ENCODE results near the gene MESP1. TPM values are rescaled to one million over a fixed set of nuclear protein-coding genes. Genes with fewer than 3 reads are reported as not detected.

MESP1 gene
- total and polyA plus RNA-seq, 2 of the 8 experiments (the other 6 are each of a cell fraction or from before 2014, with no cell fraction given): 0.15 to 0.23 TPM

DNA sequence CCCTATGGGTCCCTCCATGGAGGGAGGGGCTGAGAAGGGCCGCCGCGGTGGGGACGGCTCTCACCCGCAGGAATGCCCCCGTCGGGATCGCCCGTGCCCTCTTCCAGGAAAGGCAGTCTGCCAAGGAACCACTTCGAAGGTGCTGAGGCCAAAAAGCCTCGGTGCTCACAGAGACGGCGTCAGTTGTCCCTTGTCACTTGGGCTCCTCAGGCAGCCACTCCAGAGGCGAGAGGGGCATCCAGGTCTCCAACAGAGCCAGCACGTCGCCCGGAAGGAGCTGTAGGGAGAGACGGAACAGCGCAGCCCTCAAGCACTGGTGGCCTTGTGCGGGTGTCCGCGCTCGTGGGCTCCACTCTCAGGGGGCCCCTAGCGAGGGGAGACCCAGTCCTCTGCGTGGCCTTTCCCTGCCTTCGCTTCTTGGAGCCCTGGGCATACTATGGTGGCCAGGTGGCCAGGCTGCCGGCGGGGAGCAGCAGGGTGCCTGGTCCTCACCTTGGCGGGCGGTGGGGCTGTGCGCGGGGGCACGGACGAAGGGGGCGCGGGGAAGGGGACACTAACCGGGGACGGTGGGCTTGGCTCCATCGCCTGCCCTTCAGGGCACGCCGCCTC is 994 bp downstream of the MESP1 start:
- Histone ChIP-seq H4K91ac (replicated peaks; ENCODE audit: insufficient read length, low read length) (no peak overlapping the region), H3K23me2 (ENCODE audit: low read depth, low read length) (peaks cover 28% of the 10 kb centered on the region; the same call in 1 of the 2 replicates), H2BK15ac (ENCODE audit: low read length) (peak overlapping the region; percentile 29; the same call in 1 of the 2 replicates), H3K4ac (replicated peaks; ENCODE audit: insufficient read length, low read depth, low read length) (no peak overlapping the region), H3K9me3 (ENCODE audit: insufficient read depth in 2 of 2, low read depth in 1 of 2, low read length in 1 of 2) (no peaks in the 10 kb centered on the region), H3K4me2 (ENCODE audit: insufficient read depth in 1 of 2, low read depth in 2 of 2, low read length in 2 of 2) (peak overlapping the region; percentile 67 to 97), H4K8ac (ENCODE audit: extremely low read depth, insufficient read depth, low read length) (peak overlapping the region; percentile 76; the same call in 1 of the 2 replicates), H2AK5ac (ENCODE audit: low read depth, low read length) (no peak overlapping the region), H2BK20ac (ENCODE audit: low read length) (no peak overlapping the region), H3K9ac (replicated peaks in 1 of 4; ENCODE audit: extremely low read depth in 1 of 4, low read depth in 3 of 4, low read length in 3 of 4) (no peak overlapping the region), H3K56ac (replicated peaks; ENCODE audit: insufficient read length, low read depth, low read length) (no peak overlapping the region), H3K4me3 (ENCODE audit: extremely low read depth in 1 of 4, insufficient read depth in 2 of 4, low read depth in 3 of 4, low read length in 4 of 4) (peak overlapping the region; percentile 18 to 66 (median 50)), H3K14ac (ENCODE audit: insufficient read length) (no peak overlapping the region), H4K5ac (ENCODE audit: insufficient read length, low read depth, low read length) (no peak overlapping the region), H2AFZ (ENCODE audit: low read length) (no peak overlapping the region; the same call in 1 of the 2 replicates), H3K79me1 (ENCODE audit: low read depth, low read length) (no peaks in the 10 kb centered on the region; the same call in none of the 2 replicates), H3K18ac (ENCODE audit: extremely low read depth, low read length) (peak overlapping the region; percentile 48; the same call in 1 of the 2 replicates), H3K4me1 (replicated peaks in 1 of 4; ENCODE audit: control insufficient read depth in 3 of 4, insufficient read depth in 4 of 4, low read length in 3 of 4) (peaks cover 0 to 24% (median 19%) of the 10 kb centered on the region in 4 experiments; a peak in 6 of 7 replicates), H2BK12ac (ENCODE audit: low read depth, low read length) (no peak overlapping the region), H2BK5ac (ENCODE audit: low read depth, low read length) (no peak overlapping the region), H3K27me3 (replicated peaks in 1 of 4; ENCODE audit: control insufficient read depth in 3 of 4, extremely low read depth in 1 of 4, insufficient read depth in 3 of 4, low read length in 3 of 4) (peaks cover 40 to 73% (median 70%) of the 10 kb centered on the region in 4 experiments), H3K27ac (ENCODE audit: low read depth, low read length) (no peak overlapping the region), H3K23ac (ENCODE audit: insufficient read length) (no peak overlapping the region), H2BK120ac (replicated peaks; ENCODE audit: low read depth, low read length) (no peak overlapping the region), H3K36me3 (ENCODE audit: control insufficient read depth in 2 of 4, insufficient read depth in 4 of 4, low read length in 3 of 4) (no peaks in the 10 kb centered on the region), H4K20me1 (replicated peaks in 1 of 2; ENCODE audit: control insufficient read depth in 1 of 2, insufficient read depth in 2 of 2, low read length in 2 of 2) (peaks cover 1 to 12% of the 10 kb centered on the region in 2 experiments), H3K79me2 (ENCODE audit: control insufficient read depth in 1 of 2, insufficient read depth in 2 of 2, low read length in 2 of 2) (no peaks in the 10 kb centered on the region)
- no peak for FAIRE-seq
- 10% methylated on average over 28 of the region's 41 CpGs; no CpG with 5 or more reads in 1 of the 2 experiments for WGBS, 2 experiments (ENCODE audit: extremely low coverage in 1 of 2, insufficient coverage in 1 of 2, insufficient read length in 1 of 2, insufficient replicate concordance in 2 of 2, low coverage in 1 of 2, low lambda C conversion rate in 2 of 2, missing lambda C conversion rate in 1 of 2)
- DNase-seq (ENCODE audit: low read depth in 1 of 2, low spot score in 2 of 2): no peak
- ChIA-PET CTCF (ENCODE audit: partially characterized antibody) (interaction anchor here (0.9 to 2.6 kb wide), 6 partner anchors 9 to 141 kb away, joined by 4 to 11 read pairs (median 6); no protein-coding TSS in a partner anchor), POLR2A (ENCODE audit: partially characterized antibody) (interaction anchor here (1.3 to 1.6 kb wide), 3 partner anchors 73 to 352 kb away, joined by 3 read pairs; partner anchors contain the start of genes ARPIN and IDH2)
- TF ChIP-seq KDM4A (IDR thresholded peaks at IDR 0.05; ENCODE audit: low read depth, low read length, severe bottlenecking): peak; percentile 26
- TF ChIP-seq EZH2 (IDR thresholded peaks at IDR 0.05; ENCODE audit: low read depth, low read length, severe bottlenecking): peak; percentile 83
- TF ChIP-seq GABPA (IDR thresholded peaks at IDR 0.05; ENCODE audit: borderline replicate concordance, insufficient read depth, low read length): no peak
- TF ChIP-seq SUZ12 (IDR thresholded peaks at IDR 0.05; ENCODE audit: low read length): peak; percentile 79
